Lower lobe of right lung (tissue), 2 donors: ENCODE results near the gene DAPK3. TPM values are rescaled to one million over a fixed set of nuclear protein-coding genes. Genes with fewer than 3 reads are reported as not detected.

Experiments
- ATAC-seq, 2 donors: fragments of 200-7000 bp; cut with Tn5 transposase; one replicate each; pipeline ENCODE4 v1.9.1; 2020 to 2022; ENCODE audit warnings: mild to moderate bottlenecking in 2 of 2, moderate library complexity in 2 of 2
- DNase-seq: peaks from one replicate; pipeline ENCODE4 v3.0.0-alpha.2; 2020
- H3K27ac ChIP-seq: fragments of 200-600 bp; one replicate; pipeline ENCODE4 v1.8.0; 2022
- H3K27me3 ChIP-seq: fragments of 200-600 bp; one replicate; pipeline ENCODE4 v1.8.0; 2022; ENCODE audit warnings: low read depth
- H3K36me3 ChIP-seq: fragments of 200-600 bp; one replicate; pipeline ENCODE4 v1.8.0; 2022; ENCODE audit warnings: mild to moderate bottlenecking
- H3K4me1 ChIP-seq: fragments of 200-600 bp; one replicate; pipeline ENCODE4 v1.8.0; 2022
- H3K4me3 ChIP-seq: fragments of 200-600 bp; one replicate; pipeline ENCODE4 v1.8.0; 2022; ENCODE audit warnings: mild to moderate bottlenecking
- H3K9me3 ChIP-seq: fragments of 200-600 bp; one replicate; pipeline ENCODE4 v1.8.0; 2022
- intact Hi-C: fragments of 100-400 bp; cut with DNase I; formaldehyde crosslinking; loops from one replicate; pipeline ENCODE4 v1.11.0; 2022
- total RNA-seq: library from RNA; stranded (reverse); fragmentation: NEBNext Ultra II Directional; extraction: Animal tissue kit (Norgen Biotek cat#: 25700); gene quantifications from one replicate; pipeline ENCODE4 v1.2.1, GENCODE V29; 2021
- TF ChIP-seq, protein P1 (sequence below): fragments of 200-600 bp; IDR thresholded peaks from one replicate; pipeline ENCODE4 v1.8.0; 2022; ENCODE audit warnings: antibody characterized with exemption, mild to moderate bottlenecking
- donor health status: DM: no; HTN: yes; CAD: no; lungs with severe emphysema.

The DAPK3 gene
- total RNA-seq, 1 donor from 2014 or later, result 50.5 TPM

DNA sequence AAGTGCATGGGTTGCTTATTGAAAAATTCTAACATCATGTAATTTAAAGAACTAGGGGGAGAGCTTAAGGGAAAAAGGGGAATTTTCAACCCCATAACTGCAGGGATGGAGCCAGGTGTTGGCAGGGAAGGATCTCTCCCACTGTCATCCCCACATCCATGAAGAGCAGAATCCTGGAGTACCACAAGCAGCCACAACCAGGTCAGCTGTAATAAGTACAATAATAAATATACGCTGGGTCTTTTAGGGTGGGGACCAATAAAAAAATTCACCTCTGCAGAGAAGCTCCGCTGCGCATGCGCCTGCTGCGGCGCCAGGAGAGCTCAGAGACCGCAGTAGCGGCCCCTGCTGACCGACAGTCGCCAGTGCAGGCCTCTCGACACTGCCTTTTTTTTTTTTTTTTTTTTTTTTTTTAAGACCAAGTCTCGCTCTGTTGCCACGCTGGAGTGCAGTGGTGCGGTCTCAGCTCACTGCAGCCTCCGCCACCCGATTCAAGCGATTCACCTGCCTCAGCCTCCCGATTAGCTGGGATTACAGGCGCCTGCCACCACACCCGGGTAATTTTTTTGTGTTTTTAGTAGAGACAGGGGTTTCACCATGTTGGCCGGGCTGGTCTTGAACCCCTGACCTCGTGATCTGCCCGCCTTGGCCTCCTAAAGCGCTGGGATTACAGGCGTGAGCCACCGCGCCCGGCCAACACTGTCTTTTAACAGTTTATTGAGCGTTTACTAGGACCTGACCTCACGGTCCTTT is 16.9 kb upstream of the DAPK3 start:
- Histone ChIP-seq H3K27ac (peak overlapping the region; percentile 11), H3K4me1 (peaks cover 45% of the 10 kb centered on the region), H3K27me3 (no peaks in the 10 kb centered on the region), H3K9me3 (no peaks in the 10 kb centered on the region), H3K36me3 (peaks cover 17% of the 10 kb centered on the region), H3K4me3 (peak overlapping the region; percentile 91)
- TF ChIP-seq, protein P1, sequence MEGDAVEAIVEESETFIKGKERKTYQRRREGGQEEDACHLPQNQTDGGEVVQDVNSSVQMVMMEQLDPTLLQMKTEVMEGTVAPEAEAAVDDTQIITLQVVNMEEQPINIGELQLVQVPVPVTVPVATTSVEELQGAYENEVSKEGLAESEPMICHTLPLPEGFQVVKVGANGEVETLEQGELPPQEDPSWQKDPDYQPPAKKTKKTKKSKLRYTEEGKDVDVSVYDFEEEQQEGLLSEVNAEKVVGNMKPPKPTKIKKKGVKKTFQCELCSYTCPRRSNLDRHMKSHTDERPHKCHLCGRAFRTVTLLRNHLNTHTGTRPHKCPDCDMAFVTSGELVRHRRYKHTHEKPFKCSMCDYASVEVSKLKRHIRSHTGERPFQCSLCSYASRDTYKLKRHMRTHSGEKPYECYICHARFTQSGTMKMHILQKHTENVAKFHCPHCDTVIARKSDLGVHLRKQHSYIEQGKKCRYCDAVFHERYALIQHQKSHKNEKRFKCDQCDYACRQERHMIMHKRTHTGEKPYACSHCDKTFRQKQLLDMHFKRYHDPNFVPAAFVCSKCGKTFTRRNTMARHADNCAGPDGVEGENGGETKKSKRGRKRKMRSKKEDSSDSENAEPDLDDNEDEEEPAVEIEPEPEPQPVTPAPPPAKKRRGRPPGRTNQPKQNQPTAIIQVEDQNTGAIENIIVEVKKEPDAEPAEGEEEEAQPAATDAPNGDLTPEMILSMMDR, result peak; percentile 92
- intact Hi-C loops, result no loop called here
- ATAC-seq, result peak; percentile 47 to 75
- peak; percentile 94 for DNase-seq

DNA sequence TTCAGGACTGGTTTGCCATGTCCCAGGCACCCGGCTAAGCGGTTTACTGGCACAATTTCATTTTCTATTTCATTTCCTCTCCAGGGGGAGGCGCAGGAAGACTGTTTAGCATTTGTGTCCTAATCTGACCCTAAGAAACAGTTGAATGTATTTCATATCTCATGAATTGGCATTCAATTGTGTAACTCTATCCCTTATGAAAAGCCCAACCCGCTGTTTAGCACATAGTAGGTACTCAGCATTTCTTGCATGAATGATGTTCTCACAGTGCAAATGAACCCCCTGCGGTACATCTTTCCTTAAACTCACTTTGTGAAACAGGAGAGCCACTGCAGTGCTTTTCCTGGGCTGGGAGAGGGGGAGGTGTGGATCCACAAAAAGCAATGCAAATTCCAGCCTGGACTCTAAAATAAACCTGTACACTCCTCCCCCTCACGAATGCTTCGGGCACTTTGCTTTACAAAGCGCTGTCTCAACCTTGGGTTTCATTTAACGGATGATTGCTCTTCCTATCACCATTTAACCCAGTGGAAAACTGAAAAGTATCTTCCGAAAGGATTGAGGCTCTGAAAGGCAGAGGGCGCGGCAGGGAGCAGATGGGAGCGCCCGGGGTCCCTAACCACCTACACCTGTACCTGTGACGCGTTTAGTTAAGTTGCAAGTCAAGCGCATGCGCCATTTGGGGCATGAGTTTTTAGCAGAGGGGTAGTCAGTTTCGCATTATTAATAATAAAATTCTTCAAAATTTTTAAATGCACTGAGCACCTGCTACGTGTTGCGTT is 15.6 kb upstream of the DAPK3 start:
- Histone ChIP-seq H3K4me3 (peak overlapping the region; percentile 91), H3K27me3 (no peaks in the 10 kb centered on the region), H3K4me1 (peaks cover 48% of the 10 kb centered on the region), H3K36me3 (peaks cover 30% of the 10 kb centered on the region), H3K27ac (peak overlapping the region; percentile 95), H3K9me3 (no peaks in the 10 kb centered on the region)
- ATAC-seq (peak; percentile 64 to 69), DNase-seq (no peak)
- intact Hi-C loops, result no loop called here
- TF ChIP-seq, protein P1, result peak; percentile 67

DNA sequence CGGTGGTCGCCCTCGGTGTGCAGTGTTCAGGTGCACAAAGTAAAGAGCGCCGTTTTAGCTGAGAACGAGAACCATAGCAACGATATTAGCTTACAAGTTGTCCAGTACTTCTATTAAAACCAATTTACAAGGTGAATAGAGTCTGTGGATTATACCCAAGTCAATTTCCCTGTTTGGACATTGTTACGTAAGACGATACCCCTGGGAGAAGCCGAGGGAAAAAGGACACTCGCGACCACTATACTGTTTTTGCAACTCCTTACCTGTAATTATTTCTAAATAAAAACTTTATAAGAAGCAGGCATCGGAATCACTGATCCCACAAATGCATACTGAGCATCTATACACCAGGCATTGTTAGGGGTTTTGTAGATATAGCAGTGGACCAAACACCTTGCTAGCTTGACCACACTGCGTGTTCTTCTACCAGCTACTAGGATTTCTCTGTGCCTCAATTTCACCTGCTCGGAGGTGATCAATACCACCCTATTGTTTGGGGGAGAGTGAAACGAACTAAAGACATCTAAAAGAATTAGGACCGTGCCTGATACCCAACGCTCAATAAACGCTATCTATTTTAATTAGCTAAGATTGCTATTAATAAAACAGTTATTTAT is 14.9 kb upstream of the DAPK3 start:
- Histone ChIP-seq H3K4me3 (peak overlapping the region; percentile 91), H3K27ac (peak overlapping the region; percentile 95), H3K27me3 (no peaks in the 10 kb centered on the region), H3K4me1 (peaks cover 48% of the 10 kb centered on the region), H3K9me3 (no peaks in the 10 kb centered on the region), H3K36me3 (peaks cover 37% of the 10 kb centered on the region)
- ATAC-seq (no peak), DNase-seq (no peak)
- TF ChIP-seq, protein P1, result no peak
- intact Hi-C loops, result no loop called here

DNA sequence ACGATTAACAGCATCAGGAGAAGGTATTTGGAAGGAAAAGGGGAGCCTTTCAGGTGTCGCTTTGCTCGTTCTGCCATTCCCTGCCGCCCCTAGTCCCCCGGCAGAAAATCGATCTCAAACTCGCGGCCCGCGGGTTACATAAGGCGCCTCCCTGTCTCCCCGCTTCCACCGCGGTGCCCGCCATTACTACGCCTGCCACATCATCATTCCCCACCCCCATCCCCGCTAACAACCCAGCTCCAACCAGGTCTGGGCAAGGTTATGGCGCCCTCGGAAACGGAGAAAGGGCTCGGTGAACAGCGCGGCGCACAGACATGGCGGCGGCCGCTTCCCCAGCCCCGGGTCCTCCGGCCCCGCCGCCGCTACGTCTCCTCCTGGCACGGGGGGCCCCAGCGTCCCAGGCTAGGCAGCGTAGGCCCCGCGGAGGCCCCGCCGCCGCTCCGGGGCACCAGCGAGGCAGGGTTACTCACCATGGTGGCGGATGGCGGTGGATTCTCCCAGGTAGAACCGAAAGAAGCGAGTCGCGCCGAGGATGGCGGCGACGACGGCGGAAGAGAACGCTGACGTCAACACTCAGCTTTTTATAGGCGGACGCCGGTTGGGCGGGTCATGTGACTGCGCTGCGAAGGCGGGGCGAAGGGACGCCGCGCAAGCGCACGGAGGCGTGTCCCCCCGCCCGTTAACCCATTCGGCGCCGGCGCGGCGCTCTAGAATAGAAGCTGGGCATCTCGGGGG is 14.2 kb upstream of the DAPK3 start, which contains the start of gene EEF2:
EEF2 (minus strand) TSS at position 556 of the 735 bp plus-strand sequence; CDS start at position 473, 83 bp downstream.
- peak within 1 kb of the TSS; percentile 95 for H3K27ac ChIP-seq
- intact Hi-C loops, result no loop called here
- TF ChIP-seq, protein P1, result no peak
- H3K36me3 ChIP-seq, result peaks cover 44% of the 10 kb centered on the region
- DNase-seq, result peak; percentile 91
- H3K4me3 ChIP-seq, result peak within 1 kb of the TSS; percentile 91
- H3K27me3 ChIP-seq, result no peaks in the 10 kb centered on the region
- H3K4me1 ChIP-seq, result peaks cover 50% of the 10 kb centered on the region
- H3K9me3 ChIP-seq, result no peaks in the 10 kb centered on the region
- peak; percentile 82 to 89 for ATAC-seq

DNA sequence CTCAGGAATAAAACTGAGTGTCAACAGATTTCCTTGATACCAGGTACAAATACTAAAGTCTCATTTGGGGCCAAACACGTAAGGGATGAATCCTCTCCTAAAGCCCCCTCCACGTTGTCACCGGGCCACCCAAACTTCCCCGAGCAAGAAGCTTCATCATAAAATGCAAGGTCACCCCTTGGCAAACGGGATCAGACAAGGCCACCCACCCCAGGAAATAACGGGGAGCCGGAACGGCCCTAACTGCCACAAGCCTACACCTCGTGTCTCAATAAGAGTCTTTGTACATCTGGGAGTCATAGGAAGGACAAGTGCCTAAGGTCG is 13.6 kb upstream of the DAPK3 start:
- intact Hi-C loops, result no loop called here
- peak in 1 of 2 donors; percentile 7 for ATAC-seq
- TF ChIP-seq, protein P1, result no peak
- DNase-seq, result no peak
- peaks cover 49% of the 10 kb centered on the region for H3K36me3 ChIP-seq
- peaks cover 52% of the 10 kb centered on the region for H3K4me1 ChIP-seq
- no peaks in the 10 kb centered on the region for H3K9me3 ChIP-seq
- H3K4me3 ChIP-seq, result peak overlapping the region; percentile 91
- no peaks in the 10 kb centered on the region for H3K27me3 ChIP-seq
- peak overlapping the region; percentile 95 for H3K27ac ChIP-seq
